ENCODE measurements around the gene MITF. TPM values are rescaled to one million over a fixed set of nuclear protein-coding genes. Genes with fewer than 3 reads are reported as not detected.

MITF gene
- total RNA-seq, 2 donors from 2014 or later: 0.50 to 3.8 TPM

- Mint-ChIP-seq H3K36me3 (ENCODE audit: low read depth) (no peaks in the 10 kb centered on the region), H3K4me1 (no peaks in the 10 kb centered on the region), H3K27me3 (no peaks in the 10 kb centered on the region), H3K4me3 (no peak overlapping the region), H3K27ac (no peak overlapping the region)
- DNase-seq (no peak), ATAC-seq (no peak)
- H3K9me3 ChIP-seq (ENCODE audit: control insufficient read depth, low read length, poor library complexity, severe bottlenecking): no peaks in the 10 kb centered on the region
Measured at GRCh38 chr3:69772152-69772867, 33.0 kb downstream of the MITF start.

DNA sequence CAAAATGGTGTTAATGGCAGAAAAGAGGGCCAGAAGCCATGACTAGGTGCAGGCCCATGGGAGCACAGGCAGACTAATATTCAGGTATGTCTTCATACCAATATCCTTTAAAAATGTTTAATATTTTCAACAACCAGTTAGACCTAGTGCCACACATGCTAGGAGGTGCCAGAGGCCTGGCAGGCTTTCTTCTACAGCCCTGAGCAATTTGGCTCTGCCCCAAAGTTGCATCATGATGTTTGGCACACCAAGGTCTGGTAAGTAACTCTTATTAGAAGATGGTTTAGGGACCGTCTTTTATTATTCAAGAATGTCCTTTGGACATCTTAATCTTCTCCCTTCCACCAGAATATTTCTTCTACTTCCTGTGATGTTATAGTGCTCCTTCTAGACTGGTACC lies 34.8 kb downstream of the MITF start:
- H3K27ac Mint-ChIP-seq: no peak overlapping the region
- H3K4me1 Mint-ChIP-seq: no peaks in the 10 kb centered on the region
- ATAC-seq: no peak
- no peaks in the 10 kb centered on the region for H3K9me3 ChIP-seq (ENCODE audit: control insufficient read depth, low read length, poor library complexity, severe bottlenecking)
- H3K36me3 Mint-ChIP-seq (ENCODE audit: low read depth): no peaks in the 10 kb centered on the region
- no peaks in the 10 kb centered on the region for H3K27me3 Mint-ChIP-seq
- no peak for DNase-seq
- H3K4me3 Mint-ChIP-seq: no peak overlapping the region

DNA sequence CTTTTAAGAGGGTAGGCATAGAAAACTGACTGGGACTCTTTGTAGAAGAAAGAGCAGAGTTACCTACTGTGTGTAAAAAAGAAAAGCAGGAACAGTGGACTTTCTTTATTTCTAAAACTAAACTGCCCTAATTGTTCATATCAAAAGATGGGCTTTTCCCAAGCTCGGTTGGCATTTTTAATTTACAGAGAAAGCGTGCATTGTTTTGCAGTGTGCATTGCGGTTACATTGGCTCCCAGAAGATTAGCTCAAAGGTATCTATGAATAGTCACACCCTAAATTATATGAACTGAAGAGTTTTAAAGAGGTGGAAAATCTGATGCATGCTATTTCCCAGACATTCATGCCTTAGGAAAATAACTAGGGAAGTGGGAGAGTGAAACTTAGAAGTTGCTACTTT lies 36.5 kb downstream of the MITF start:
- Mint-ChIP-seq H3K27ac (no peak overlapping the region), H3K27me3 (no peaks in the 10 kb centered on the region), H3K36me3 (ENCODE audit: low read depth) (no peaks in the 10 kb centered on the region), H3K4me1 (no peaks in the 10 kb centered on the region), H3K4me3 (no peak overlapping the region)
- no peak for ATAC-seq
- no peaks in the 10 kb centered on the region for H3K9me3 ChIP-seq (ENCODE audit: control insufficient read depth, low read length, poor library complexity, severe bottlenecking)
- no peak for DNase-seq

- no peaks in the 10 kb centered on the region for H3K36me3 Mint-ChIP-seq (ENCODE audit: low read depth)
- no peak overlapping the region for H3K27ac Mint-ChIP-seq
- H3K4me3 Mint-ChIP-seq: no peak overlapping the region
- H3K9me3 ChIP-seq (ENCODE audit: control insufficient read depth, low read length, poor library complexity, severe bottlenecking): no peaks in the 10 kb centered on the region
- H3K4me1 Mint-ChIP-seq: no peaks in the 10 kb centered on the region
- H3K27me3 Mint-ChIP-seq: no peaks in the 10 kb centered on the region
- DNase-seq (no peak), ATAC-seq (no peak)
Measured at GRCh38 chr3:69776289-69776688, 37.0 kb downstream of the MITF start.

- no peak overlapping the region for H3K27ac Mint-ChIP-seq
- no peaks in the 10 kb centered on the region for H3K9me3 ChIP-seq (ENCODE audit: control insufficient read depth, low read length, poor library complexity, severe bottlenecking)
- no peaks in the 10 kb centered on the region for H3K4me1 Mint-ChIP-seq
- DNase-seq: no peak
- no peaks in the 10 kb centered on the region for H3K36me3 Mint-ChIP-seq (ENCODE audit: low read depth)
- H3K4me3 Mint-ChIP-seq: no peak overlapping the region
- H3K27me3 Mint-ChIP-seq: no peaks in the 10 kb centered on the region
- ATAC-seq: no peak
Measured at GRCh38 chr3:69776920-69777581, 37.8 kb downstream of the MITF start.

DNA sequence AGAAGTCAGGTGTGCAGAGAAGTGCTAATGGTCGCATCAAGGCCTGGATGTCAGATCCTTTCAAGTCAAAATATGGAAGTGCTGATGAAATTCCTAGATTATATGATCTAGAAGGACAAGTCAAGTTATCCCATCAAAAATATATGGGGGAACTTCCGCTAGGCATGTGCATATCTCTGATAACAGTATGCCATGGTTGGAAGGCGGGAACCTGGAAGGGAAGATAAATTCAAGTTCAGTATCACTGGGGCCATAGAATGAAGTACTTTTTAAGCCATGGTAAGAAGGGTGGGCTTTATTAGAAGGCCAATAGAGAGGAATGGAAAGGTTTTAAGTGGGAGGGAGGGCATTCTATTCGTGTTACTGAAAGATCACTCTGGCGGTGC lies 38.3 kb downstream of the MITF start:
- H3K9me3 ChIP-seq (ENCODE audit: control insufficient read depth, low read length, poor library complexity, severe bottlenecking): no peaks in the 10 kb centered on the region
- no peak for DNase-seq
- ATAC-seq: no peak
- no peaks in the 10 kb centered on the region for H3K27me3 Mint-ChIP-seq
- H3K4me1 Mint-ChIP-seq: no peaks in the 10 kb centered on the region
- no peak overlapping the region for H3K4me3 Mint-ChIP-seq
- H3K27ac Mint-ChIP-seq: no peak overlapping the region
- H3K36me3 Mint-ChIP-seq (ENCODE audit: low read depth): no peaks in the 10 kb centered on the region

GRCh38 chr3:69781593-69781992 lies 42.3 kb downstream of the MITF start:
- no peaks in the 10 kb centered on the region for H3K9me3 ChIP-seq (ENCODE audit: control insufficient read depth, low read length, poor library complexity, severe bottlenecking)
- ATAC-seq: no peak
- Mint-ChIP-seq H3K27me3 (no peaks in the 10 kb centered on the region), H3K4me1 (no peaks in the 10 kb centered on the region), H3K27ac (no peak overlapping the region), H3K4me3 (no peak overlapping the region), H3K36me3 (ENCODE audit: low read depth) (no peaks in the 10 kb centered on the region)
- DNase-seq: no peak

DNA sequence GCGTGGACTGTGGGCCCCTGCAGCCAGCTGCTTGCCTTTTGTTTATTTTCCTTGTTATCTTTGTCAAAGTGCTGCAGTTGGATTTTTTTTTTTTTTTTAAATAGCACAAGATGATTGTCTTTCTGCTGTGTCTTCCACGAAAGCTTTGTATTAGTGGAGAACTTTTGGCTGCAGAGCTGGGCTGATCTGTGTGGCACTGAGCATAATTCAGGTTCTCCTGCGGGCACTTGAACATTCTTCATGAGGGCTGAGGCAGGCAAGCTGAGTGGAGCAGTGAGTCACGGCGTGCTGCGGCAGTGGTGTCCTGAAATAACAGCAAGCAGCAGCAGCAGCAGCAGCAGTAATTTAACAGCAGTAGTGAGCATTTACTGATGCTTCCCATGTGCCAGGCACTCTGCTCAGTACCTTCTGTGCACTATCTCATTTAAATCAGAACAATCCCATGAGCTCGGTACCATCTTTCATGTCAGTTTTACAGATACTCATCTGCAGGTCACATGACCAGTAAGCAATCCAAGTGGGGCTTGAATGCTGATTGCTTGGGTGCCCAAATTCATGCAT lies 45.8 kb downstream of the MITF start:
- no peaks in the 10 kb centered on the region for H3K4me1 Mint-ChIP-seq
- no peaks in the 10 kb centered on the region for H3K27me3 Mint-ChIP-seq
- H3K27ac Mint-ChIP-seq: no peak overlapping the region
- H3K9me3 ChIP-seq (ENCODE audit: control insufficient read depth, low read length, poor library complexity, severe bottlenecking): no peaks in the 10 kb centered on the region
- ATAC-seq (no peak), DNase-seq (no peak)
- no peaks in the 10 kb centered on the region for H3K36me3 Mint-ChIP-seq (ENCODE audit: low read depth)
- H3K4me3 Mint-ChIP-seq: no peak overlapping the region

DNA sequence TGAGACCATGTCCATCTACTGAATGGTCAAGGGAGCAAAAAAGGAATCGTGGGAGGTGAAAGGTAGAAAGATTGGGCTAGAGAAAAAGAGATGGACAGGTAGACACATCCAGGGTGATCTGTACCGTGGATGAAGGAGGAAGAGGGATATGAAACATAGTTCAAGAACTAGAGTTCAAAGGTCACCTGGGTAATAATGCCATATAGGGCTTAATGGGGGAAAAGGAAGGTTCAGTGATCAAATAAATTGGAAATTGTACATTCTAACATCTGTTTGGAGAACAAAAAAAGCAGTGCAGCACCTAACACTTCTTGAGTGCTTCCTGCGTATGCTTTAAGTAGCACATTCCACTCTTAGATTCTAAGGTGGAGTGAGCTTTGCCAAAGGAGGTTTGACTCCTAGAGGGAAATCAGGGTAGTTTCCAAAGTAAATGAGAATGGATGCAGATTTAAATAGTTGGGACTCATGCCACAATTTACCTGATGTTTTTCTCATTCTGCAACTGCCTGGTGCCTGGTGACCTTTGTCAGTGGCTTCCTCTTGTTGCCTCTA lies 46.6 kb downstream of the MITF start:
- ATAC-seq (no peak), DNase-seq (no peak)
- no peaks in the 10 kb centered on the region for H3K4me1 Mint-ChIP-seq

GRCh38 chr3:69786854-69787253 lies 47.6 kb downstream of the MITF start:
- no peaks in the 10 kb centered on the region for H3K27me3 Mint-ChIP-seq
- no peak overlapping the region for H3K27ac Mint-ChIP-seq
- no peak overlapping the region for H3K4me3 Mint-ChIP-seq
- no peak for ATAC-seq
- H3K4me1 Mint-ChIP-seq: no peaks in the 10 kb centered on the region
- DNase-seq: no peak
- H3K36me3 Mint-ChIP-seq (ENCODE audit: low read depth): no peaks in the 10 kb centered on the region
- no peaks in the 10 kb centered on the region for H3K9me3 ChIP-seq (ENCODE audit: control insufficient read depth, low read length, poor library complexity, severe bottlenecking)

More for the DNA sequence above, 46.6 kb downstream of the MITF start:
- Mint-ChIP-seq H3K36me3 (ENCODE audit: low read depth) (no peaks in the 10 kb centered on the region), H3K27me3 (no peaks in the 10 kb centered on the region), H3K4me3 (no peak overlapping the region), H3K27ac (no peak overlapping the region)
- H3K9me3 ChIP-seq (ENCODE audit: control insufficient read depth, low read length, poor library complexity, severe bottlenecking): no peaks in the 10 kb centered on the region

DNA sequence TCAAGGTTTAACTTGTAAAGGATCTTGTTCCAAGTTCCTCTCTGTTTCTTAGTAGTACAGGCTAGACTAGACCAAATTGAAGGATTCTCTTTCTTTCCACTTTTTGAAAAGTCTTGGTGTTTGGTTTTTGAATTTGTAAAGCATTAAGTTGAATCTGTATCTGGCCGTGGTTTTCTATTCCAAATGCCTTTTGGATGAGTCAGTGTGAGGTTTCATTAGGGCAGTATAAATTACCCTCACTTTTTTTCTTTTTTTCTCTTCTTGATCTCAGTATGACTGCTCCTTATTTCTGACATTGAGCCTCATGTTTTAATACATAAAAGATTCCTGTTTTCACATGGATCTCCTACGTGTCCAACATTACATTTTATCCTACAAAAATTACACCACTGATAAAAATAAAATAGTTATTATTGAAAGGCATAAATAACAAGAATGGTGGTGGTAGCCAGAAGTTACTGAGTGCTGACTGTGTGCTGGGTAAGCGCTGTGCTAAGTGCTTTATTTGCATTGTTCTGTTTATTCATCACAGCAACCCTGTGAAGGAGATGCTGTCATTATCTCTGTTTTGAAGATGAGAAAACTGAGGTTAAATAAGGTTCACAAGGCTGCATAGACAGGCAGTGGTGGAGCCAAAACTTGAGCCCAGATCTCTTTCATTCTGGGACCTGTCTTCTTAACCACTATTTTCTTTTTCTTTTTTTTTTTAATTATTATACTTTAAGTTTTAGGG lies 48.3 kb downstream of the MITF start:
- ATAC-seq: no peak
- no peak for DNase-seq
- H3K36me3 Mint-ChIP-seq (ENCODE audit: low read depth): no peaks in the 10 kb centered on the region
- no peak overlapping the region for H3K4me3 Mint-ChIP-seq
- no peaks in the 10 kb centered on the region for H3K27me3 Mint-ChIP-seq
- H3K4me1 Mint-ChIP-seq: no peaks in the 10 kb centered on the region
- no peaks in the 10 kb centered on the region for H3K9me3 ChIP-seq (ENCODE audit: control insufficient read depth, low read length, poor library complexity, severe bottlenecking)
- H3K27ac Mint-ChIP-seq: no peak overlapping the region

DNA sequence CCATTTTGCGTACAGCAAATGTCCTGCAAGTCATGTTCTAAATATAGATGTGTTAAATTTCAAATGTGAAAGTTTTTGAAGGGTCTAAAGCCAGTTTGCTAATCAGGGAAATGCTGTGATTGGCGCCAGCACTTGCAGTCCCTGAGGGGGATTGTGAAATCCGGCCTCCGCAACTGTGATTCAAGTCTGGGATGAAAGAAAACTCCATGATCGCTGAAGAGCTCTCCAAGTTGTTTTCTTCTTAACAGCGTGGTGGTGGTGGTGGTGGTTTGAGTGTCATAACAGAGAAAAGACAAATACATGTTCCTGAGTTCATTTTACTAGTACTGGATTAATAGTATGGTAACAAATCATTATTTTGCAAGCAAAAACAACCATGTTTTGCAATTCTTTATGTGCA lies 51.8 kb downstream of the MITF start:
- H3K27ac Mint-ChIP-seq: no peak overlapping the region

GRCh38 chr3:69791919-69792399 lies 52.7 kb downstream of the MITF start:
- DNase-seq (no peak), ATAC-seq (no peak)
- H3K9me3 ChIP-seq (ENCODE audit: control insufficient read depth, low read length, poor library complexity, severe bottlenecking): no peaks in the 10 kb centered on the region

More for the DNA sequence above, 51.8 kb downstream of the MITF start:
- Mint-ChIP-seq H3K4me3 (no peak overlapping the region), H3K36me3 (ENCODE audit: low read depth) (no peaks in the 10 kb centered on the region), H3K27me3 (no peaks in the 10 kb centered on the region), H3K4me1 (no peaks in the 10 kb centered on the region)
- DNase-seq (no peak), ATAC-seq (no peak)
- H3K9me3 ChIP-seq (ENCODE audit: control insufficient read depth, low read length, poor library complexity, severe bottlenecking): no peaks in the 10 kb centered on the region

More at GRCh38 chr3:69791919-69792399, 52.7 kb downstream of the MITF start:
- H3K27me3 Mint-ChIP-seq: no peaks in the 10 kb centered on the region
- H3K4me3 Mint-ChIP-seq: no peak overlapping the region
- H3K36me3 Mint-ChIP-seq (ENCODE audit: low read depth): no peaks in the 10 kb centered on the region
- H3K27ac Mint-ChIP-seq: no peak overlapping the region
- H3K4me1 Mint-ChIP-seq: no peaks in the 10 kb centered on the region

All from T-helper 17 cell (primary cell).